Femur (tissue), 1 donor: ENCODE measurements around the gene TMPRSS11A.

Source experiments
- DNase-seq: peaks from one replicate; pipeline ENCODE4 v3.0.0-alpha.2; 2017

TMPRSS11A gene

DNA sequence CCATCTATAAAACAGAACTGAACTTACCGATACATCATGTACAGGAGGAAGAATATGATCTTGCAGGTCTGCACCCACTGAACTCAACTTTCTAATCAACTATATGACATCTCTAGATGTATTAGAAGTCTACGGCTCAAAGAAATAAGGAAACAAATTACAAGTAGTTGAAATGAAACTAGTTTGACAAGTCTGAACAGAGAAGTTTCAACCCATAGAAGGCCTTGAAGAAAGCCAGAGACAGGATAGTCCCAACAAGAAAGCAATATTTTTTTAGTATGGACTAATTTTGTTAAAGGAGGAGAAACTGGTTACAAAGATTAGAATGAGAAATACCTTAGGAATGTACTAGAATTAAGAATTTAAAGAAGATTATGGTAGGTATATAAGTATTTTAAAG lies at the start of gene TMPRSS11A:
TSS of gene TMPRSS11A (minus strand) at position 138 of the 400 bp plus-strand sequence. CDS start at position 38, 100 bp downstream.
- DNase-seq = no peak

- no peak for DNase-seq
Measured at GRCh38 chr4:68011684-68012083, 48.4 kb upstream of the TMPRSS11A start.

GRCh38 chr4:68002906-68003305 lies 39.6 kb upstream of the TMPRSS11A start:
- no peak for DNase-seq

DNA sequence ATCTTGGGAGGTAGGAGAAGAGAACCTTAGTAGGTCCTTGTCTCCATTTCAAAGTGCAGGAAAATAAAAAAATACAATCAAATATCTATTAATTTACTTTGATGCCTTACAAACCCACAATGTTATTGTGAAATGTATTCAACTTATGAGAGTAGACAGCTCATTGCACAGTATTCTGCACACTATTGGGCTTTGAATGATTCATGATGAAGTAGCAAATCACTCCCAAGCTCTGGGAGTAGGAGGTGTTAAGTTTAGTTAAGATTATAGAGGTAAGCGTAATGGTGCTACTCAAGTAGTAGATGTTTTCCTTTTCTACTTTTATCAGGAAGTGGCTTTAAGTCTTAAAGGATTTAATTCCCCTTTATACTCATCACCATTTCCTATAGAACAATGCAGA lies 32.8 kb upstream of the TMPRSS11A start:
- no peak for DNase-seq

- DNase-seq = no peak
Measured at GRCh38 chr4:67988991-67989390, 25.7 kb upstream of the TMPRSS11A start.

GRCh38 chr4:67983333-67983732 lies 20.0 kb upstream of the TMPRSS11A start:
- no peak for DNase-seq

DNA sequence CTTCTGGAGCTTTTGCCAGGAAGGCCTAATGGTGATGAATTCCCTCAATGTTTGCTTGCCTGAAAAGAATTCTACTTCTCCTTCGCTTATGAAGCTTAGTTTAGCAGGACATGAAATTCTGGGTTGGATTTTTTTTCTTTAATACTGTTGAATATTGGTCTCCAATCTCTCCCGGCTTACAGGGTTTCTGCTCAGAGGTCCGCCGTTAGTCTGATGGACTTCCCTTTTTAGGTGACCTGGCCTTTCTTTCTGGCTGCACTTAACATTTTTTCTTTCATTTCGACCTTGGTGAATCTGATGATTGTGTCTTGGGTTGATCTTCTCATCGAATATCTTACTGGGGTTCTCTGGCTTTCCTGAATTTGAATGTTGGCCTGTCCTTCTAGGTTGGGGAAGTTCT lies 17.2 kb upstream of the TMPRSS11A start:
- DNase-seq = no peak

DNA sequence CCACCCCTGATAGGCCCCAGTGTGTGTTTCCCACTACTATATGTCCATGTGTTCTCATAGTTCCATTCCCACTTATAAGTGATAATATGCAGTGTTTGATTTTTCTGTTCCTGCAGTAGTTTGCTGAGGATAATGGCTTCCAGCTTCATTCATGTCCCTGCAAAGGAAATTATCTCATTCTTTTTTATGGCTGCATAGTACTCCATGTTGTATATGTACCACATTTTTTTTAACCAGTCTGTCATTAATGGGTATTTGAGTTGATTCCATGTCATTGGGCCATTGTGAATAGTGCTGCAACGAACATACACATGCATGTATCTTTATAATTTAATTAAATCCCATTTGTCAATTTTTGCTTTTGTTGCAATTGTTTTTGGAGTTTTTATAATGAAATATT lies 10.3 kb upstream of the TMPRSS11A start:
- DNase-seq = no peak

GRCh38 chr4:67954890-67955289 lies 8.4 kb downstream of the TMPRSS11A start:
- no peak for DNase-seq

GRCh38 chr4:67941074-67941473 lies 22.2 kb downstream of the TMPRSS11A start:
- no peak for DNase-seq

DNA sequence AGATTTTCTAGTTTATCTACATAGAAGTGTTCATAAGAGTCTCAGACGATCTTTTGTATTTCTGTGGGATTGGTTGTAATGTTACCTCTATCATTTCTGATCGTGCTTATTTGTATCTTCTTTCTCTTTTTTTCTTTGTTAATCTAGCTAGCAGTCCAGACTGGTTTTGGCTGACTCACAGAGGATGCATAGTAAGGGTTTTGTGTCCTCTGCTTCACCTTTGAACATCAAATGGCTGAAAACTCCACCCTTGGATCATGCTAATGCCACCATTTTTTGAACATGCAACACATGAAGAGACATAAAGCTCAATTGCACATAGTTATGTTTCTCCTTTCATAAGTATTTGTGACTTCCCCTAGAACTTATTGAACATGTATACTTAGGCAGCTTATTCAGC lies 22.8 kb downstream of the TMPRSS11A start:
- DNase-seq = no peak

- DNase-seq = no peak
Measured at GRCh38 chr4:67939195-67939594, 24.1 kb downstream of the TMPRSS11A start.

DNA sequence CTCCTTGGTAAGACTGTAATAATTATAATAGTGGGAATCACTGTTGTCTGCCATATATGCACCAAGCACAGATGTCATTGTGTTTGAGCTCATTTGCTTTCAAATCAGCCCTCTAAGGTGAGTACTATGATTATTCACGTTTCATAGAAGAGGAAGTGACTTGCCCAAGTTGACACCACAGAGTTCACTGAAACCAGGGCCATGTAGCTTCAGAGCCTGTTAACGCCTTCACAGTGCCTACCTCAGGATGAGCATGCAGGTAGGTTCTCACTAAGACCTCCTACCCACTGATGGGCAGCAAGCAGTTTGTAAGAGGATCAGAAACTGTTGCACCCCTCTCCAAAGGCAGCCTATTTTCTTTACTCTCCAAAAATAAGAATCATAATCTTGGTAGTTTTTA lies 27.4 kb downstream of the TMPRSS11A start:
- DNase-seq = no peak

DNA sequence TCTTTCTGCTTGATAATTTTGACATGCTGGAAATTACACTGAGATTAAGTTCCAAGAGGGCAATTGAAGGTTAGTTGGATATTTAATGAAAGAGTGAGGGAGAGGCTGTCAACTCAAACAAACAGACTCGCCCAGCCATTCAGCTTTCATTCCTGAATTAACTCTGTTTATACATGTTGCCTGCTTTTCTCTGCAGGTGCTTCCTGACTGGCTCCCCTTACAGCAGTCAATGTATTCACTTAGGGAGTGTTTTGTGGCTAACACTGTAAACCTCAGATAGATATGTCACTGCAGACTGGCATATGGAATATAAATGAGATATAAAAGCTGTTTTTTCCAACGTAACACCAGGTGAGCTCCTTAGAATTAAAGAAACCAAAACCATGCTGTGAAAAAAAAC lies 28.7 kb downstream of the TMPRSS11A start:
- DNase-seq = no peak

GRCh38 chr4:67933755-67934154 lies 29.5 kb downstream of the TMPRSS11A start:
- DNase-seq = no peak

DNA sequence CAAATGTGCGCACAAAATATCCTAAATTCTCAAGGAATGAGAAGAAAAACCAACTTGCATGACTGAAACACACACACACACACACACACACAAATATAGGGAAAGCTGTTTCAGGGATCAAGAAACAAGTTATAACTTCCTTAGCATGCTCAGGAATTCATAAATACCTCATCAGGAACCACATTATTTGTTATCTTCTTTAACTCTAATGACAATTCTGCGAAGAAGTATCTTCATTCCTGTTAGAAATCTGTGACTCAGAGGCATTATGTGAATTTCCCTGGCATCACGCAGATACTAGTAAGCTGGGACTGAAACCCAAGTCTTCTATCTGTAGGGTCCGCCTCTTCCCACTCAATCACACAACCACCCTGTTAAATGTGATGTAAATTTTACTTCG lies 30.3 kb downstream of the TMPRSS11A start:
- DNase-seq = no peak

- no peak for DNase-seq
Measured at GRCh38 chr4:67931256-67931655, 32.0 kb downstream of the TMPRSS11A start.

DNA sequence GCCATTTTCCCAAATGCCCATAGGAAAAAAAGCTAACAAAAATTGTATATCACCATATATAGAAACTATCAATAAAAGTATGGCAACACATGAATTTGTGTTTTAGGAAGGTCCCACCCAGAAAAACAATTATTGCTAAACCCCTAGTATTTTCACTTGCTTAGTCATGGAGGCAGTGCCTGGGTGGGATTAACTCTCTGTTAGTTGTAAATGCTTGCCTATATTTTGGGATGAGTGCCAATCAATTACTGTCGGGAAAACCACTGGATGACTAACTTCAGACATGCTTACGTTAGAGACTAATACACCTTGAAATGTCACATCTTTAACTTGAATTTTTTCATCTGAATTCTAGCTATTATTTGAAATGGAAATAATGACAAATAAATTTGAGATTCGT lies 33.9 kb downstream of the TMPRSS11A start:
- DNase-seq = no peak

GRCh38 chr4:67928546-67928945 lies 34.7 kb downstream of the TMPRSS11A start:
- DNase-seq = no peak

DNA sequence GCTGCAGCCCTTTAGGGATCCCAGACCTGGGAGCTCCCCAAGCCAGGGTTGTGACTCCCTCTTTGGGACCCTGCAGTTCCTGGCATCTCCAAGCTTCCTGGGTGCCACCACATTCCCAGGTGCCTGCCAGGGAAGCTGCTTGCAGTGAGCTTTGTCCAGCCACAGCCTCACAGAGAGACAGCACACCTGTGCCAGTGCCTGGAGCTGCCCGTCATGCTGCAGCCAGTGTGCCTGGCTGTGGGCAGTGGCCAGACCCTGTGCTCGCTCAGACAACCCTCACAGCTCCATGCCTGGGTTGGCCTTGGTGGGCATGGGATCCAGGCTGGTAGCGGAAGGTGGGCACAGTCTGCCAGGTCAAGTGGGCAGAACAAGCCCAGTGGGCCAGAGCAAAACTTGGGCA lies 36.0 kb downstream of the TMPRSS11A start:
- DNase-seq = no peak

GRCh38 chr4:67926485-67926884 lies 36.8 kb downstream of the TMPRSS11A start:
- DNase-seq = no peak

GRCh38 chr4:67922697-67923096 lies 40.6 kb downstream of the TMPRSS11A start:
- no peak for DNase-seq

DNA sequence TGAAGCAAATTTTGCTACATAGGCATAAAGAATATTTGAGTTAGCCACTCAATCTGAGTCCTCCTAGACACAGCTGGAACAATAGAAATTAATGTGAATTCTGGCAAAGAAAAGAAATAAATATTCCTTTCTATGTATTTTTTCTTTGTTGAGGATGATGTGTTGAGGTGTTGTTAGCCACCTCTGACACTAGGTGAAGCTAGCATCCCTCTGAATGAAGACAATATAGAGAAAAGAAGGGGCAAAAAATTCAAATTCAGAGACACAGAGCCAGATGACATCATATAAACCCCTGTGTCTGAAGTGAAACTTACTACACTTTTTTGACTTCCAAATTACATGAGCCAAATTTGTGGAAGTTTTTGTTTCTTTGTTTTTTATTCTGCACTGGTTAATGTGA lies 44.9 kb downstream of the TMPRSS11A start:
- no peak for DNase-seq

DNA sequence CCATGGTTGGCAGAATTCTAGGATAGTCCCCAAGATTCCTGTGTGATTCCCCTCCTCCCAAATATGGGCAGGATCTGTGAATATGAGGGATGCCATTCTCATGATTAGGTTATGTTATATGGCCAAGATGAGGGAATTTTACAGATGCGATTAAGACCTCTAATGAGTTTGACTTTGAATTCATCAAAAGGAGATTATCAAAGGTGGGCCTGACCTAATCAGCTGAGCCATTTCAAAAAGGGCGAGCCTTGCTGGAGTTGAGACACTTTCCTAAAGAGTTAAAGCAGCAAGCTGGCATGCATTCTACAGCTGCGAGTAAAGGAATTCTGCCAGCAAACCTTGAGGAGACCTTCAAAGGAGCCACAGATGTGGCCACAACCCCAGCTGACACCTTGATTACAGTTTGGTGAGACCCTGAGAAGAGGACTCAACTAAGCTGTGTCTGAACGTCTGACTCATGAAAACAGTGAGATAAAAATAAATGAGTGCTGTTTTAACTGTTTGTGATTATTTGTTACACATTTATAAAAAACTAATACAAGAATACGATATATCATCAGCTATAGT lies 47.8 kb downstream of the TMPRSS11A start:
- no peak for DNase-seq

- no peak for DNase-seq
Measured at GRCh38 chr4:67912080-67912479, 51.2 kb downstream of the TMPRSS11A start.

GRCh38 chr4:67911638-67912037 lies 51.7 kb downstream of the TMPRSS11A start:
- no peak for DNase-seq
